GM12892 (cell line): ENCODE data around the gene CBX8.
"Not testable (repeated sequence)": the region's sequence is repeated elsewhere in the genome, so short reads cannot be mapped to it uniquely, and the experiment has no call there.

Experiments
- DNase-seq: peaks from one replicate; pipeline ENCODE4 v3.0.0; 2011; ENCODE audit not compliant: insufficient read length
- FAIRE-seq: peaks from 2 replicates; lab custom pipeline; 2011; peaks lifted over from hg19 to GRCh38; lab: Jason Lieb, UNC
- POLR2A ChIP-seq: IDR thresholded peaks from 2 replicates; pipeline ENCODE4 v1.6.1; 2011; ENCODE audit warnings: low read depth, low read length, control low read depth
- POLR2AphosphoS5 ChIP-seq: IDR thresholded peaks from 2 replicates; pipeline ENCODE4 v1.6.1; 2011; ENCODE audit warnings: low read depth, low read length, control low read depth
- TAF1 ChIP-seq: IDR thresholded peaks from 2 replicates; pipeline ENCODE4 v1.6.1; 2011; ENCODE audit warnings: low read depth, mild to moderate bottlenecking, control low read depth, low read length, borderline replicate concordance

CBX8 gene

DNA sequence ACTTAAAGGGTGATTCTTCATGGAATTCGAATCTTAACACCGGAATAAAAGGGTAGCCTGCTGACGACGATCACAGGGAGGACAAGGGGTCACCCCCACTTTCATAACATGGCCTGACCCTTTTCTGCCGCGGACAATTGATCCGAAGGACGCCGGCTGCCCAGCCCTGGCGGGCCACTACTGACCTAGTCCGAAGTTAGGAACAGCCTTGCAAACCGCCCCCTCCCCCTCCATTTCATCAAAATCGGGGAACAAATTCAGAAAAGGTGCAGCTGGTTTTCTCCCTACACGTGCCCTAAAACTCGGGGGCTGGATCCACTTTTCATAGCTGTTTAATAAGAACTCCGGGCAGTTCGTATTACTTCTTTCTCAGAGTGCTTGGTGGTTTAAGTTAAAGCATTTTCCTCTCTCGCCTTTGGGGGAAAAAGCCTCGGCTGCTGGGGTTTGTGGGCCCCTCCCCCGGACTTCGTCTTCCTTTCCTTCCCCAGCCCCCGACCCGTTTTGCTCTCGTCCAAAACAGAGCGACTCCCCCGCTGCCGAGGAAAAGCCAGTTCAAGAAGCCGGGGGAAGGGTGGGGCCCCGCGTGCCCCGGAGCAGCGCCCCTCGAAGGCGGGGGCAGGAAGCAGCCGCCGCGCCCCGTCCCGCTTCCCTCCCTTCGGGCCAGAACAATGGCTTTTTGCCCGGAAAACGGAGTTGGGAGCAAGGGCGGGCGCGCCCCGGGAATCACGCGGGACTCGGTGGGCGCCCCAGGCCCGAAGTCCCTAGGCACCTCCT, 19.6 kb downstream of the CBX8 start:
- DNase-seq (no peak), FAIRE-seq (no peak)
- no peak for TF ChIP-seq POLR2AphosphoS5
- no peak for TF ChIP-seq TAF1
- no peak for TF ChIP-seq POLR2A

- TF ChIP-seq TAF1 (no peak), POLR2A (no peak), POLR2AphosphoS5 (no peak)
- FAIRE-seq (no peak), DNase-seq (no peak)
Observed at GRCh38 chr17:79776376-79777119, 20.3 kb downstream of the CBX8 start.

DNA sequence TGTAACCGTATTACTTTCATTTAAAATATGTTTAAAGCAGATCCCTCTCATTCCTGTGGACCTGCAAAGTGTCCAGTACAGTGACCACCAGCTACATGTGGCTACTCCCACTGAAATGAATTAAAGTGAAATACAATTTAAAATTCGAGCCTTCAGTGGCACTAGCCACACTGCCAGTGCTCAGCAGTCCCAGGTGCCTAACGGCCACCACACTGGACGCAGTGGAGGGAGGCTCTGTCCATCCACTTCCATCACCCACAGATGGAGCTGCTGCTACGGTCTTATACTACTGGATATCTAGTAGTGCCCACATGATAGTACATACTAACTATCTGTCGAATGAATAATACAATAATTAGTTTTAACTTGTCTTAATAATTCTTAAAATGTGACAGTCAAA, 21.2 kb downstream of the CBX8 start:
- FAIRE-seq (no peak), DNase-seq (no peak)

DNA sequence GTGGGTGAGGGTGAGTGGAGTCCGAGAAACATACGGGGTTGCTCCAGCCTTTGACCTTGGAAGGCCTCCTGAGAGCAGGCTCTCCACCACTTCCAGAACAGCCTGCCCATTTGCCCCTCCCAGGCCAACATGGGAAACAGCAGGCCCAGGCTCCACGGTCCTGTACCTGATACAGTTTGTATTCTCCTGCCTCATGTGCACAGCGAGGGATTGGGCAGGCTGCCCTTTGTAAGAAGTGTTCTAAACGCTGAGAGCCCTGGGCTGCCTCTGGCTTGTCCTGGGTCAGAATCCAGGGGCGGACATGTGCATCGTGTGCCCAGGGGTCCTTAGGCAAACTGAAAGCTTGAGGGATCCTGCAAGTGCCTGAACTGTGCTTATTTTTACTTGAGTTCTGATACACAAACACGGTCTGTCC, 22.3 kb downstream of the CBX8 start:
- DNase-seq (no peak), FAIRE-seq (no peak)
- TF ChIP-seq TAF1: no peak
- no peak for TF ChIP-seq POLR2A
- no peak for TF ChIP-seq POLR2AphosphoS5

More for the DNA sequence above, 21.2 kb downstream of the CBX8 start:
- TF ChIP-seq POLR2AphosphoS5 (no peak), TAF1 (no peak), POLR2A (no peak)

DNA sequence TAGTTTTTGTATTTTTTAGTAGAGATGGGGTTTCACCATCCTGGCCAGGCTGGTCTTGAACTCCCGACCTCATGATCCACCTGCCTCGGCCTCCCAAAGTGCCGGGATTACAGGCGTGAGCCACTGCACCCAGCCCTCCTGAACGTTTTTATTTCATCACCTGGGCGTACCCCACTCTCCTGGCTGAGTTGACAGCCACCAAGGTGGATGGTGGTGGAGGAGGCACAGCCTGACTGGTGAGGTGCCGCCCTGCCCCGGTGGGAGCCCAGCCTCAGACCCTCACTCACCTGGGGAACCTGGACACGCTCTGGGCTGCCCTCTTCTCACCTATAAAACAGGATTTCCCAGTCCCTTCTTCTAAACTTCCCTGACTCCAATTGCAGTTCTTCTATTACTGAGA, 24.2 kb downstream of the CBX8 start:
- not testable (repeated sequence) for FAIRE-seq, DNase-seq

DNA sequence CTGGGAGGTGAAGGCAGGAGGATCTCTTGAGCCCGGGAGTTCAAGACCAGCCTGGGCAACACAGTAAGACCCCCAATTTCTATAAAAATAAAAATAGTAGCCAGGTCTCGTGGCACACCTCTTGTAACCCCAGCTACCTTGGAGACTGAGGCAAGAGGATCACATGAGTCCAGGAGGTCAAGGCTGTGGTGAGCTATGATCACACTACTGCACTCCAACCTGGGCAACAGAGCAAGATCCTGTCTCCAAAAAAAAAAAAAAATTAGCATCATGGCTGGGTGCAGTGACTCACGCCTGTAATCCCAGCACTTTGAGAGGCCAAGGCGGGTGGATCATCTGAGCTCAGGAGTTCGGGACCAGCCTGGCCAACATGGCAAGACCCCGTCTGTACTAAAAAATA, 25.6 kb downstream of the CBX8 start:
- no peak for FAIRE-seq
- no peak for DNase-seq
- TF ChIP-seq POLR2A (no peak), TAF1 (no peak), POLR2AphosphoS5 (no peak)

DNA sequence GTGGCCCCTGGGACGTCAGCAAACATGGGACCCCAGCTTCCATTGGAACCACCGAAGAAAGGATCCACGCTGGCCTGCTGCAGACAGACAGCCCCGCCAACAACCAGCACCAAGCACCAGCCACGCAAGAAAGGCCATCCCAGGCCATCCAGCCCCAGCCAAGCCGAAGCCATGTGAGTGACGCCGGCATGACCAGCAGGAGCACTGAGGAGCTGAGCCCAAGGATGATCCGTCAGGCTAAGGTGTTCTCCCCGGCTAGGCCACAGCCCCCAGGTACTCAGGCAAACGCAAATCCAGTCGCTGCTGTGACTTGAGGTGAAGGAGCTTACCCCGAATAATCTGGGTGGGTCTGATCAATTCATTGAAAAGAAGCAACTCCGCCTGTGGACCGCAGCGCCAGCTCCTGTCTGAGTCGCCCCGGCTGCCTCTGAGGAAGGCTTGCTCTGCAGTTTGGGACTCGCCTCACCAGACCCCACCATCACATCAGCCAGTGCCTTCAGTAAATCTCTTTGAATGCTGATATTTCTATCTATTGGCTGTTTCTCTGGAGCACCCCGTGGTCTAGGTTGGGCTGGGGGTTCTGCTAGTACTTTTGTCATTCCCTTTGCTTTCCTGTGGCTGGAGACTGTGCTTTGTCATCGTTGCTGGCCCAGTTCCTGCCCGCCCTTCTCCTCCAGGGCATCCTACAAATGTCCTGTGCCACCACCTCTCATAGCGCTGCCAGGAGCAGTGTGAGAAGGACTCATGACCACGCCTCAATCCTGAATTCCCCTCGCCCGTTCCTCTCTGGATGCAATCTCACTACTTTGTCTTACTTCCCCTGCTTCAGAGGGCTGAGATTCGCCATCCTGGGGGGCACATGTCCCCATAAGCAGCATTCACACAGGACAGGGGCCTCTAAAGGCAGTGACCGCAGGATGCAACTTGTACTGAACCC, 27.0 kb downstream of the CBX8 start:
- DNase-seq: no peak
- FAIRE-seq: no peak
- no peak for TF ChIP-seq TAF1
- no peak for TF ChIP-seq POLR2A
- no peak for TF ChIP-seq POLR2AphosphoS5

GRCh38 chr17:79765708-79766107, 31.2 kb downstream of the CBX8 start:
- no peak for FAIRE-seq
- TF ChIP-seq POLR2A (no peak), TAF1 (no peak), POLR2AphosphoS5 (no peak)
- DNase-seq: no peak

- no peak for TF ChIP-seq POLR2A
- TF ChIP-seq POLR2AphosphoS5: no peak
- TF ChIP-seq TAF1: no peak
- DNase-seq (no peak), FAIRE-seq (no peak)
Observed at GRCh38 chr17:79761894-79762589, 34.8 kb downstream of the CBX8 start.

GRCh38 chr17:79760197-79760906, 36.5 kb downstream of the CBX8 start:
- no peak for TF ChIP-seq POLR2AphosphoS5
- TF ChIP-seq POLR2A: no peak
- no peak for TF ChIP-seq TAF1
- DNase-seq (no peak), FAIRE-seq (no peak)

DNA sequence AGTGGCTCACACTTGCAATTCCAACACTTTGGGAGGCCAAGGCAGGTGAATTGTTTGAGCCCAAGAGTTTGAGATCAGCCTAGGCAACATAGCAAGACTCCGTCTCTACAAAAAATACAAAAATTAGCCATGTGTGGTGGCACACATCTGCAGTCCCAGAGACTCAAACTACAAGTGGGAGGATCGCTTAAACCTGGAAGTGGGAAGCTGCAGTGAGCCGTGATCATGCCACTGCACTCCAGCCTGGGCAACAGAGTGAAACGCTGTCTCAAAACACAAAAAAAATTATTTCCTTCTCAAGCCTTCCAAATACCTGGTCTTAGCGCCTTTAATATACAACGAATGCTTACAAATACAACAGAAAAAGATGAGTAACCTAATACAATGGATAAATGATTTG, 38.6 kb downstream of the CBX8 start:
- DNase-seq: no peak
- TF ChIP-seq POLR2AphosphoS5 (no peak), TAF1 (no peak), POLR2A (no peak)
- no peak for FAIRE-seq
